ENCODE results near the gene HTR3E. TPM values are rescaled to one million over a fixed set of nuclear protein-coding genes. Genes with fewer than 3 reads are reported as not detected.
"Not testable (repeated sequence)": the region's sequence is repeated elsewhere in the genome, so short reads cannot be mapped to it uniquely, and the experiment has no call there.

HTR3E gene
- total RNA-seq, 1 experiment from 2014 or later: not detected

- TF ChIP-seq JUN (CRISPR knock-in tag; IDR thresholded peaks at IDR 0.05) (no peak), ZBTB43 (CRISPR knock-in tag; IDR thresholded peaks at IDR 0.05) (no peak)
These were observed 29.2 kb upstream of the HTR3E start (continued) for GRCh38 chr3:184067573-184068055.

DNA sequence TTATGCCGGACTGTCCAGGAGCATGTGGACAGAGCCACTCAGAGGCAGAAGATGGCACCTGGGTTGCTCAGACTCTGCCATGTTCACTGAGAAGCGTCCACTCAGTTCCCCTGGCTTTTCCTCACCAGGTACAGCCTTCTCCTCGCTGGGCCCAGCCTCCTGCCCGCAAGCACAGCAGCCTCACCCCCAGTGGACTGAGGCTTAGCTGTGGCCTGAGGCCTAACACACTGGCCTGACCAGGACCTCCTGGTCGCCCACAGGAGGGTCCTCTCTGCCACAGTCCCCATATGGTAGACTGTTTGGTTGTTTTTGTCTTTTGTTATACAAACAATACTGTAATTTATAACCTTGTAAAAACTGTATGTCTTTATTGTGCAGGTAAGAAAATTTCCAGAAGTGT, 28.5 kb upstream of the HTR3E start:
- H3K36me3 Mint-ChIP-seq: peaks cover 8% of the 10 kb centered on the region
- DNase-seq (ENCODE audit: low spot score) (no peak), ATAC-seq (no peak)
- no peaks in the 10 kb centered on the region for H3K4me1 Mint-ChIP-seq
- no peak overlapping the region for H3K4me3 Mint-ChIP-seq
- CTCF ChIA-PET: no interaction called here
- POLR2A ChIA-PET: no interaction called here
- no peaks in the 10 kb centered on the region; the same call in 1 of the 2 replicates for H3K27me3 Mint-ChIP-seq (ENCODE audit: low read depth)
- no peak overlapping the region for H3K27ac Mint-ChIP-seq
- peaks cover 10% of the 10 kb centered on the region for H3K9me3 Mint-ChIP-seq
- no peak for TF ChIP-seq ZNF423 (CRISPR knock-in tag; IDR thresholded peaks at IDR 0.05)
- no peak for TF ChIP-seq TP53 (CRISPR knock-in tag; IDR thresholded peaks at IDR 0.05)
- no peak for TF ChIP-seq ZNF138 (CRISPR knock-in tag; conservative IDR thresholded peaks at IDR 0.05)
- TF ChIP-seq NFE2L1 (CRISPR knock-in tag; IDR thresholded peaks at IDR 0.05): no peak
- TF ChIP-seq, protein P1, sequence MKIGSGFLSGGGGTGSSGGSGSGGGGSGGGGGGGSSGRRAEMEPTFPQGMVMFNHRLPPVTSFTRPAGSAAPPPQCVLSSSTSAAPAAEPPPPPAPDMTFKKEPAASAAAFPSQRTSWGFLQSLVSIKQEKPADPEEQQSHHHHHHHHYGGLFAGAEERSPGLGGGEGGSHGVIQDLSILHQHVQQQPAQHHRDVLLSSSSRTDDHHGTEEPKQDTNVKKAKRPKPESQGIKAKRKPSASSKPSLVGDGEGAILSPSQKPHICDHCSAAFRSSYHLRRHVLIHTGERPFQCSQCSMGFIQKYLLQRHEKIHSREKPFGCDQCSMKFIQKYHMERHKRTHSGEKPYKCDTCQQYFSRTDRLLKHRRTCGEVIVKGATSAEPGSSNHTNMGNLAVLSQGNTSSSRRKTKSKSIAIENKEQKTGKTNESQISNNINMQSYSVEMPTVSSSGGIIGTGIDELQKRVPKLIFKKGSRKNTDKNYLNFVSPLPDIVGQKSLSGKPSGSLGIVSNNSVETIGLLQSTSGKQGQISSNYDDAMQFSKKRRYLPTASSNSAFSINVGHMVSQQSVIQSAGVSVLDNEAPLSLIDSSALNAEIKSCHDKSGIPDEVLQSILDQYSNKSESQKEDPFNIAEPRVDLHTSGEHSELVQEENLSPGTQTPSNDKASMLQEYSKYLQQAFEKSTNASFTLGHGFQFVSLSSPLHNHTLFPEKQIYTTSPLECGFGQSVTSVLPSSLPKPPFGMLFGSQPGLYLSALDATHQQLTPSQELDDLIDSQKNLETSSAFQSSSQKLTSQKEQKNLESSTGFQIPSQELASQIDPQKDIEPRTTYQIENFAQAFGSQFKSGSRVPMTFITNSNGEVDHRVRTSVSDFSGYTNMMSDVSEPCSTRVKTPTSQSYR (CRISPR knock-in tag; IDR thresholded peaks at IDR 0.05): no peak
- TF ChIP-seq NR1H2 (CRISPR knock-in tag; IDR thresholded peaks at IDR 0.05): no peak
- TF ChIP-seq, protein P2, sequence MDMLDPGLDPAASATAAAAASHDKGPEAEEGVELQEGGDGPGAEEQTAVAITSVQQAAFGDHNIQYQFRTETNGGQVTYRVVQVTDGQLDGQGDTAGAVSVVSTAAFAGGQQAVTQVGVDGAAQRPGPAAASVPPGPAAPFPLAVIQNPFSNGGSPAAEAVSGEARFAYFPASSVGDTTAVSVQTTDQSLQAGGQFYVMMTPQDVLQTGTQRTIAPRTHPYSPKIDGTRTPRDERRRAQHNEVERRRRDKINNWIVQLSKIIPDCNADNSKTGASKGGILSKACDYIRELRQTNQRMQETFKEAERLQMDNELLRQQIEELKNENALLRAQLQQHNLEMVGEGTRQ (CRISPR knock-in tag; IDR thresholded peaks at IDR 0.05): no peak

DNA sequence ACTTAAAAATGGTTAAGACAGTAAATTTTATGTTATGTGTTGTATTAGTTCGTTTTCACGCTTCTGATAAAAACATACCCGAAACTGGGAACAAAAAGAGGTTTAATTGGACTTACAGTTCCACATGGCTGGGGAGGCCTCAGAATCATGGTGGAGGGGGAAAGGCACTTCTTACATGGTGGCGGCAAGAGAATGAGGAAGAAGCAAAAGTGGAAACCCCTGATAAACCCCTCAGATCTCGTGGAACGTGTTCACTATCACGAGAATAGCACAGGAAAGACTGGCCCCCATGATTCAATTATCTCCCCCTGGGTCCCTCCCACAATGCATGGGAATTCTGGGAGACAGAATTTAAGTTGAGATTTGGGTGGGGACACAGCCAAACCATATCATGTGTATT, 25.7 kb upstream of the HTR3E start:
- H3K4me1 Mint-ChIP-seq; CTCF ChIA-PET; ATAC-seq; H3K4me3 Mint-ChIP-seq; H3K27me3 Mint-ChIP-seq (ENCODE audit: low read depth); H3K36me3 Mint-ChIP-seq; H3K9me3 Mint-ChIP-seq; H3K27ac Mint-ChIP-seq; DNase-seq (ENCODE audit: low spot score); POLR2A ChIA-PET: not testable (repeated sequence)

DNA sequence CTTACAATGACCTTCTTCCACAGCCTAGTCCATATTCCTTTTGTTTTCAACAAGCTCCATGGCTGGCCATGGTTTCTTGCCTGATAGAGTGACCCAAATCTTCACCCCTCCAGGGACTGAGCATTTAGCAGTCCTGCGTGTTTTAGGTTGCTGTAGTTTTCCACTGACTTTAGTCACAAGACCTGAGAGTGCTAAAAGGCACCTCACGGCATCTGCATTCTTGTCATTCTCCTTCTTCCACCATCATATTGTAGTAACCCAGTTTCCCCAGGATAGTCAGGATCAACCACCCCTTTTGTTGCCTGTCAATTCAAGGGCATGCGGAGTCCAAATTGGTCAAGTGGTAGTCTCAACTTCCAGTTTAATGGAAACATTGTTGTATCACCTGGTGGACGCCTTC, 23.2 kb upstream of the HTR3E start:
- peaks cover 9% of the 10 kb centered on the region for H3K4me1 Mint-ChIP-seq
- DNase-seq (ENCODE audit: low spot score) (no peak), ATAC-seq (no peak)
- no peak overlapping the region for H3K4me3 Mint-ChIP-seq
- no peak for TF ChIP-seq ZNF263 (CRISPR knock-in tag; IDR thresholded peaks at IDR 0.05; ENCODE audit: low read depth)
- no peak for TF ChIP-seq EMX1 (CRISPR knock-in tag; IDR thresholded peaks at IDR 0.05)
- no peak for TF ChIP-seq CREM (CRISPR knock-in tag; IDR thresholded peaks at IDR 0.05)
- no peak for TF ChIP-seq SMAD4 (CRISPR knock-in tag; IDR thresholded peaks at IDR 0.05)
- no peak for TF ChIP-seq ELF4 (CRISPR knock-in tag; IDR thresholded peaks at IDR 0.05; ENCODE audit: low read depth)
- no peak for TF ChIP-seq MXD4 (CRISPR knock-in tag; IDR thresholded peaks at IDR 0.05; ENCODE audit: borderline replicate concordance)
- TF ChIP-seq ZBTB21 (CRISPR knock-in tag; IDR thresholded peaks at IDR 0.05; ENCODE audit: borderline replicate concordance): no peak
- TF ChIP-seq ZNF512 (CRISPR knock-in tag; IDR thresholded peaks at IDR 0.05; ENCODE audit: borderline replicate concordance): no peak
- POLR2A ChIA-PET: no interaction called here
- no peaks in the 10 kb centered on the region; the same call in 1 of the 2 replicates for H3K27me3 Mint-ChIP-seq (ENCODE audit: low read depth)
- no peak overlapping the region for H3K27ac Mint-ChIP-seq
- CTCF ChIA-PET: no interaction called here
- H3K9me3 Mint-ChIP-seq: peaks cover 17% of the 10 kb centered on the region
- H3K36me3 Mint-ChIP-seq: peaks cover 8% of the 10 kb centered on the region
